SK-N-SH (cell line): ENCODE results near the gene SVBP. TPM values are rescaled to one million over a fixed set of nuclear protein-coding genes. Genes with fewer than 3 reads are reported as not detected.

Source experiments
- CTCF ChIA-PET: fragments of 300-600, 350-600 bp; formaldehyde crosslinking; extraction: SDS; loops from one replicate; lab custom pipeline; 2021; lab: Yijun Ruan, JAX
- POLR2A ChIA-PET: fragments of 350-600 bp; sonication (Branson Sonifier 250); formaldehyde crosslinking; extraction: SDS; loops from one replicate; lab custom pipeline; 2020; ENCODE audit warnings: antibody characterized with exemption, inconsistent platforms; lab: Yijun Ruan, JAX
- DNase-seq: peaks from one replicate; pipeline ENCODE4 v3.0.0; 2012
- H2AFZ ChIP-seq: fragments of 200-600 bp; sonication (generic); 2 replicates; pipeline ENCODE4 v1.8.1; 2016; ENCODE audit warnings: antibody characterized with exemption, mild to moderate bottlenecking, low read depth
- H3F3A ChIP-seq: fragments of 200-600 bp; sonication (generic); replicated peaks from 2 replicates; pipeline ENCODE3; 2016; ENCODE audit warnings: antibody characterized with exemption, mild to moderate bottlenecking; ENCODE audit not compliant: insufficient read depth
- H3K27ac ChIP-seq, 2 experiments: fragments of 200-500 bp in 1 of 2; fragments of 200-600 bp in 1 of 2; sonication (Bioruptor generic) in 1 of 2; sonication (generic), shearing (Covaris generic) in 1 of 2; 2 replicates each; pipeline versions ENCODE4 v1.5.1 to v1.6.1; 2014 to 2016; ENCODE audit warnings: low read depth in 2 of 2, inconsistent platforms in 1 of 2, low read length in 1 of 2, mild to moderate bottlenecking in 1 of 2, mixed read lengths in 1 of 2
- H3K27me3 ChIP-seq: fragments of 200-600 bp; sonication (generic), shearing (Covaris generic); 2 replicates; pipeline ENCODE4 v1.6.1; 2016; ENCODE audit warnings: mixed run types; ENCODE audit not compliant: insufficient read depth
- H3K36me3 ChIP-seq, 2 experiments: fragments of 200-500 bp in 1 of 2; fragments of 200-600 bp in 1 of 2; sonication (Bioruptor generic) in 1 of 2; sonication (generic) in 1 of 2; replicated peaks in 1 of 2; 2 replicates each; pipeline versions ENCODE3 to v1.5.1; 2014 to 2016; ENCODE audit warnings: low read length in 1 of 2, mild to moderate bottlenecking in 1 of 2; ENCODE audit not compliant: insufficient read depth in 2 of 2, control insufficient read depth in 1 of 2
- H3K4me1 ChIP-seq, 2 experiments: fragments of 200-500 bp in 1 of 2; fragments of 200-600 bp in 1 of 2; sonication (Bioruptor generic) in 1 of 2; sonication (generic), shearing (Covaris generic) in 1 of 2; 2 replicates each; pipeline versions ENCODE4 v1.5.1 to v1.6.1; 2014 to 2016; ENCODE audit warnings: low read depth in 1 of 2, low read length in 1 of 2, mixed run types in 1 of 2; ENCODE audit not compliant: insufficient read depth in 2 of 2, control insufficient read depth in 1 of 2
- H3K4me2 ChIP-seq: fragments of 200-600 bp; sonication (generic), shearing (Covaris generic); 2 replicates; pipeline ENCODE4 v1.6.1; 2017; ENCODE audit warnings: mixed run types
- H3K4me3 ChIP-seq, 2 experiments: fragments of 200-500 bp in 1 of 2; fragments of 200-600 bp in 1 of 2; sonication (Bioruptor generic) in 1 of 2; sonication (generic), shearing (Covaris generic) in 1 of 2; 2 replicates each; pipeline versions ENCODE4 v1.5.1 to v1.8.1; 2014 to 2016; ENCODE audit warnings: low read depth in 2 of 2, inconsistent platforms in 1 of 2, low read length in 1 of 2, mild to moderate bottlenecking in 1 of 2, mixed read lengths in 1 of 2, moderate library complexity in 1 of 2
- H3K79me2 ChIP-seq: fragments of 200-600 bp; sonication (generic); 2 replicates; pipeline ENCODE4 v1.8.1; 2017; ENCODE audit warnings: mild to moderate bottlenecking; ENCODE audit not compliant: insufficient read depth
- H3K9ac ChIP-seq: fragments of 200-600 bp; sonication (generic); 2 replicates; pipeline ENCODE4 v1.6.1; 2017; ENCODE audit warnings: mixed run types
- H3K9me2 ChIP-seq: fragments of 200-600 bp; sonication (generic); 2 replicates; pipeline ENCODE4 v1.6.1; 2017; ENCODE audit warnings: mixed run types
- H3K9me3 ChIP-seq: fragments of 200-600 bp; sonication (generic); 2 replicates; pipeline ENCODE4 v1.6.1; 2017; ENCODE audit warnings: mixed run types, mild to moderate bottlenecking, moderate library complexity
- H4K20me1 ChIP-seq: fragments of 200-600 bp; sonication (generic); 2 replicates; pipeline ENCODE4 v1.6.1; 2017; ENCODE audit warnings: mild to moderate bottlenecking, mixed run types; ENCODE audit not compliant: insufficient read depth
- CHD2 ChIP-seq: fragments of 150-350 bp; IDR thresholded peaks from 2 replicates; pipeline ENCODE4 v1.6.1; 2018; ENCODE audit warnings: low read length; ENCODE audit not compliant: partially characterized antibody
- CTCF ChIP-seq: fragments of 200-600 bp; sonication (generic); IDR thresholded peaks from 2 replicates; pipeline ENCODE4 v1.6.1; 2017; ENCODE audit warnings: antibody characterized with exemption, mild to moderate bottlenecking, moderate library complexity
- FOSL2 ChIP-seq: IDR thresholded peaks from 2 replicates; pipeline ENCODE4 v1.4.0; 2012; ENCODE audit warnings: low read depth, mild to moderate bottlenecking, moderate library complexity, borderline replicate concordance
- FOXJ3 ChIP-seq: sonication (generic); formaldehyde crosslinking; IDR thresholded peaks from 2 replicates; pipeline ENCODE4 v1.5.1; 2020; ENCODE audit warnings: mild to moderate bottlenecking, missing genetic modification reagents
- GATA2 ChIP-seq: sonication (generic); formaldehyde crosslinking; IDR thresholded peaks from 2 replicates; pipeline ENCODE4 v1.5.0; 2020; ENCODE audit warnings: mild to moderate bottlenecking, missing genetic modification reagents
- JUND ChIP-seq: IDR thresholded peaks from 2 replicates; pipeline ENCODE4 v1.4.0; 2012
- NRF1 ChIP-seq: IDR thresholded peaks from 2 replicates; pipeline ENCODE4 v1.6.1; 2012; ENCODE audit warnings: low read depth, mild to moderate bottlenecking, low read length
- PBX3 ChIP-seq: IDR thresholded peaks from 2 replicates; pipeline ENCODE4; 2012
- POLR2AphosphoS5 ChIP-seq: IDR thresholded peaks from 2 replicates; pipeline ENCODE4 v1.6.1; 2012; ENCODE audit warnings: low read depth, low read length
- RAD21 ChIP-seq: IDR thresholded peaks from 2 replicates; pipeline ENCODE4 v1.6.1; 2012; ENCODE audit warnings: mild to moderate bottlenecking, low read length
- RFX5 ChIP-seq: IDR thresholded peaks from 2 replicates; pipeline ENCODE4 v1.6.1; 2012; ENCODE audit warnings: mild to moderate bottlenecking, improper control_type of control experiment, low read length
- RXRA ChIP-seq: IDR thresholded peaks from 2 replicates; pipeline ENCODE4 v1.4.0; 2012; ENCODE audit warnings: low read depth, mild to moderate bottlenecking, borderline replicate concordance
- SMC3 ChIP-seq: IDR thresholded peaks from 2 replicates; pipeline ENCODE4 v1.6.1; 2012; ENCODE audit warnings: low read depth, low read length, improper control_type of control experiment
- TAF1 ChIP-seq: IDR thresholded peaks from 2 replicates; pipeline ENCODE4 v1.6.1; 2012; ENCODE audit warnings: low read depth, mild to moderate bottlenecking, low read length, moderate library complexity, borderline replicate concordance
- TCF12 ChIP-seq: IDR thresholded peaks from 2 replicates; pipeline ENCODE4 v1.4.0; 2012
- TEAD4 ChIP-seq: IDR thresholded peaks from 2 replicates; pipeline ENCODE4 v1.4.0; 2012; ENCODE audit warnings: mild to moderate bottlenecking, borderline replicate concordance; ENCODE audit not compliant: insufficient read depth
- USF1 ChIP-seq: IDR thresholded peaks from 2 replicates; pipeline ENCODE4 v1.4.0; 2012; ENCODE audit warnings: low read depth, borderline replicate concordance
- USF2 ChIP-seq: fragments of 150-350 bp; IDR thresholded peaks from 2 replicates; pipeline ENCODE4 v1.6.1; 2017; ENCODE audit warnings: antibody characterized with exemption, low read length, low read depth, borderline replicate concordance
- YY1 ChIP-seq: IDR thresholded peaks from 2 replicates; pipeline ENCODE4 v1.4.0; 2012; ENCODE audit warnings: low read depth, mild to moderate bottlenecking
- WGBS: methylation state at CpG from one replicate; pipeline ENCODE4 v1.1.6; 2017; ENCODE audit warnings: low lambda C conversion rate; 5-methylcytosine and 5-hydroxymethylcytosine counted together
- polyA plus RNA-seq, 3 experiments: library from polyadenylated mRNA; depleted of rRNA; stranded (reverse); fragments of >200 nt; gene quantifications; 2 replicates each; pipeline ENCODE4 v1.2.3, GENCODE V29; 2012

SVBP gene
- polyA plus RNA-seq, 1 of the 3 experiments (the other 2 are of a cell fraction) = 18.6 TPM

- no peaks in the 10 kb centered on the region; the same call in 1 of the 2 replicates for H3K79me2 ChIP-seq
- DNase-seq = no peak
- no peaks in the 10 kb centered on the region for H3K9me3 ChIP-seq
- no peaks in the 10 kb centered on the region for H3K9me2 ChIP-seq
- H4K20me1 ChIP-seq = no peaks in the 10 kb centered on the region
- TF ChIP-seq FOXJ3 (CRISPR knock-in tag) = no peak
- no peak for TF ChIP-seq NRF1
- no peak overlapping the region for H2AFZ ChIP-seq
- ChIA-PET POLR2A (no interaction called here), CTCF (interaction anchor here (0.7 to 4.9 kb wide), 7 partner anchors 9 to 293 kb away, joined by 3 to 118 read pairs (median 7); no protein-coding TSS in a partner anchor)
- 90% methylated on average over 2 of the region's 2 CpGs for WGBS
- H3K36me3 ChIP-seq = peaks cover 48 to 52% of the 10 kb centered on the region in 2 experiments
- no peak overlapping the region for H3K9ac ChIP-seq
- H3F3A ChIP-seq = no peaks in the 10 kb centered on the region
- no peak overlapping the region for H3K27ac ChIP-seq
- H3K4me3 ChIP-seq = no peak overlapping the region
- no peak overlapping the region for H3K4me2 ChIP-seq
- no peaks in the 10 kb centered on the region for H3K4me1 ChIP-seq
- no peaks in the 10 kb centered on the region for H3K27me3 ChIP-seq
These were observed 37.5 kb downstream of the SVBP start for GRCh38 chr1:42779725-42780124.

- DNase-seq = peak; percentile 75
- Histone ChIP-seq H3K4me3 (no peak overlapping the region), H2AFZ (no peak overlapping the region), H3K9me2 (no peaks in the 10 kb centered on the region), H3K27ac (no peak overlapping the region), H3F3A (no peaks in the 10 kb centered on the region), H3K79me2 (peaks cover 2% of the 10 kb centered on the region; the same call in 1 of the 2 replicates), H3K9ac (no peak overlapping the region), H4K20me1 (no peaks in the 10 kb centered on the region), H3K9me3 (no peaks in the 10 kb centered on the region), H3K4me2 (no peak overlapping the region), H3K36me3 (peaks cover 54 to 55% of the 10 kb centered on the region in 2 experiments), H3K4me1 (no peaks in the 10 kb centered on the region), H3K27me3 (no peaks in the 10 kb centered on the region)
- TF ChIP-seq CTCF = peak; percentile 73
- no peak for TF ChIP-seq TAF1
- TF ChIP-seq SMC3 = peak; percentile 79
- TF ChIP-seq RAD21 = peak; percentile 89
- TF ChIP-seq YY1 = no peak
- no peak for TF ChIP-seq CHD2
- TF ChIP-seq RFX5 = no peak
- no peak for TF ChIP-seq FOXJ3 (CRISPR knock-in tag)
- no peak for TF ChIP-seq GATA2 (CRISPR knock-in tag)
- TF ChIP-seq TCF12 = no peak
- no peak for TF ChIP-seq TEAD4
- TF ChIP-seq JUND = no peak
- no peak for TF ChIP-seq PBX3
- TF ChIP-seq POLR2AphosphoS5 = no peak
- no peak for TF ChIP-seq USF2
- no peak for TF ChIP-seq USF1
- TF ChIP-seq RXRA = no peak
- no peak for TF ChIP-seq FOSL2
- ChIA-PET POLR2A (interaction anchor here (0.5 kb wide), 1 partner anchor 57 kb away, joined by 3 read pairs; no protein-coding TSS in a partner anchor), CTCF (interaction anchor here (0.5 to 4.9 kb wide), 32 partner anchors 9 to 307 kb away, joined by 3 to 118 read pairs (median 4); partner anchors contain the start of genes C1orf50, P3H1 and ZNF691)
These were observed 39.3 kb downstream of the SVBP start for GRCh38 chr1:42777852-42778251.
